Germinal center (tissue), 1 donor: ENCODE results near the gene OR2Y1.
"Not testable (repeated sequence)": the region's sequence is repeated elsewhere in the genome, so short reads cannot be mapped to it uniquely, and the experiment has no call there.

Source experiments
- DNase-seq: peaks from one replicate; pipeline ENCODE4 v3.0.0; 2012; ENCODE audit warnings: mixed read lengths, low spot score

The OR2Y1 gene

GRCh38 chr5:180739958-180740357, at the start of gene OR2Y1:
OR2Y1 (minus strand) TSS chr5:180740058; CDS start chr5:180740058, 0 bp downstream.
- no peak for DNase-seq

- DNase-seq: not testable (repeated sequence)
Observed at GRCh38 chr5:180788651-180789410, 49.0 kb upstream of the OR2Y1 start.

- no peak for DNase-seq
Observed at GRCh38 chr5:180787711-180788431, 48.0 kb upstream of the OR2Y1 start.

GRCh38 chr5:180786531-180787398, 46.9 kb upstream of the OR2Y1 start:
- DNase-seq: no peak

- no peak for DNase-seq
Observed at GRCh38 chr5:180785794-180786221, 46.0 kb upstream of the OR2Y1 start.

GRCh38 chr5:180785121-180785781, 45.4 kb upstream of the OR2Y1 start:
- DNase-seq: no peak

GRCh38 chr5:180784497-180785097, 44.7 kb upstream of the OR2Y1 start:
- DNase-seq: peak; percentile 69

GRCh38 chr5:180783340-180784052, 43.6 kb upstream of the OR2Y1 start:
- DNase-seq: no peak

GRCh38 chr5:180782748-180783147, 42.9 kb upstream of the OR2Y1 start:
- DNase-seq: no peak

GRCh38 chr5:180781900-180782326, 42.1 kb upstream of the OR2Y1 start:
- not testable (repeated sequence) for DNase-seq

- no peak for DNase-seq
Observed at GRCh38 chr5:180779985-180780610, 40.2 kb upstream of the OR2Y1 start.

GRCh38 chr5:180777475-180777874, 37.6 kb upstream of the OR2Y1 start:
- no peak for DNase-seq

GRCh38 chr5:180776376-180776775, 36.5 kb upstream of the OR2Y1 start:
- no peak for DNase-seq

- DNase-seq: no peak
Observed at GRCh38 chr5:180775624-180776023, 35.8 kb upstream of the OR2Y1 start.

- DNase-seq: no peak
Observed at GRCh38 chr5:180771839-180772238, 32.0 kb upstream of the OR2Y1 start.

GRCh38 chr5:180769821-180770220, 30.0 kb upstream of the OR2Y1 start:
- no peak for DNase-seq

GRCh38 chr5:180755601-180756000, 15.7 kb upstream of the OR2Y1 start:
- no peak for DNase-seq

GRCh38 chr5:180744253-180744652, 4.4 kb upstream of the OR2Y1 start:
- DNase-seq: no peak

GRCh38 chr5:180742727-180743126, 2.9 kb upstream of the OR2Y1 start:
- no peak for DNase-seq

GRCh38 chr5:180740953-180741352, 1.1 kb upstream of the OR2Y1 start:
- DNase-seq: not testable (repeated sequence)
